HG02943 (cell line): ENCODE data around the gene CWC25.
"Not testable (repeated sequence)": the region's sequence is repeated elsewhere in the genome, so short reads cannot be mapped to it uniquely, and the experiment has no call there.

ENCODE experiments used
- ATAC-seq: cut with Tn5 transposase; IDR thresholded peaks from one replicate; pipeline ENCODE4 v1.9.1; 2021; ENCODE audit warnings: mild to moderate bottlenecking, low read depth, moderate library complexity; ENCODE audit not compliant: unreplicated experiment

CWC25 gene

GRCh38 chr17:38790148-38790707 is 34.9 kb downstream of the CWC25 start:
- ATAC-seq = not testable (repeated sequence)

GRCh38 chr17:38789185-38789584 is 35.9 kb downstream of the CWC25 start:
- ATAC-seq = no peak

- not testable (repeated sequence) for ATAC-seq
Measured at GRCh38 chr17:38787999-38788398, 37.1 kb downstream of the CWC25 start.

DNA sequence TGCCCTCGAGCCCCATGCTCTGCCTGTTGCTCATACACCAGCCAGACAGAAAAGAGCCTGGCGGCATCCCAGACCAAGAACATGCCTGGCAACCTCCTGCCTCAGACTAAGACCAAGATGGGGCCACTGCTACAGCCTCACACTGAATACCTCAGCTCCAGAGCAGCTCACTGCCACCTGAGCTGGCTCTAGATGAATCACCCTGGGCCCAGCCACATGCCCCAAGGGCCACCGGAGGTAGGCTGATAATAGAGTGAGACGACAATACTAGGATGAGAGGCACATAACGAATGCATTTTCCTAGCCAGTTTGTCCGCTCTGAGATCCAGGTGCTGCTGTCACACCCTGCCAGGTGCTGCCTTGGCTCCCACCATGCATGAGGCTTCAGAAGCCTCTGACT is 38.7 kb downstream of the CWC25 start:
- no peak for ATAC-seq

- no peak for ATAC-seq
Measured at GRCh38 chr17:38783227-38783626, 41.9 kb downstream of the CWC25 start.

- ATAC-seq = no peak
Measured at GRCh38 chr17:38779965-38780752, 45.0 kb downstream of the CWC25 start.

- no peak for ATAC-seq
Measured at GRCh38 chr17:38777641-38778250, 47.4 kb downstream of the CWC25 start.

- no peak for ATAC-seq
Measured at GRCh38 chr17:38773258-38773657, 51.9 kb downstream of the CWC25 start.

- no peak for ATAC-seq
Measured at GRCh38 chr17:38768417-38768816, 56.7 kb downstream of the CWC25 start.

- ATAC-seq = no peak
Measured at GRCh38 chr17:38766341-38766740, 58.8 kb downstream of the CWC25 start.

GRCh38 chr17:38762231-38762630 is 62.9 kb downstream of the CWC25 start:
- no peak for ATAC-seq

- ATAC-seq = no peak
Measured at GRCh38 chr17:38761612-38762011, 63.5 kb downstream of the CWC25 start.

DNA sequence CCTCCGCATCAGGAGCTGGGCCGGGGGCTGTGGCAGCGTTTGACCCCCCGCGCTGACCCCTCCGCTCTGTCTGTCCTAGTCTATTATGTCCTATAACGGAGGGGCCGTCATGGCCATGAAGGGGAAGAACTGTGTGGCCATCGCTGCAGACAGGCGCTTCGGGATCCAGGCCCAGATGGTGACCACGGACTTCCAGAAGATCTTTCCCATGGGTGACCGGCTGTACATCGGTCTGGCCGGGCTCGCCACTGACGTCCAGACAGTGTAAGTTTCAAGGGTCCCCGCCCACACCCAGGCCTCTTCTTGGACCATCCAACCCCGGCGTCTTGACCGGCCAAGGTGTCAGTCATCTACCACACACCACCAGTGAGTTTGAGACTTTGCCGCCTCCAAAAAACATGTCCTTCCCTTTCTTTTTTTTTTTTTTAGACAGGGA is 72.0 kb downstream of the CWC25 start:
- no peak for ATAC-seq

GRCh38 chr17:38752308-38753070 is 72.6 kb downstream of the CWC25 start, which contains the start of gene PSMB3:
TSS of gene PSMB3 (plus strand) at chr17:38752741. CDS start at chr17:38752827, 86 bp downstream.
- ATAC-seq = peak; percentile 86

GRCh38 chr17:38751808-38752307 is 73.3 kb downstream of the CWC25 start:
- ATAC-seq = no peak

- ATAC-seq = no peak
Measured at GRCh38 chr17:38751144-38751807, 73.8 kb downstream of the CWC25 start.
